ENCODE data around the gene FZD7.

DNA sequence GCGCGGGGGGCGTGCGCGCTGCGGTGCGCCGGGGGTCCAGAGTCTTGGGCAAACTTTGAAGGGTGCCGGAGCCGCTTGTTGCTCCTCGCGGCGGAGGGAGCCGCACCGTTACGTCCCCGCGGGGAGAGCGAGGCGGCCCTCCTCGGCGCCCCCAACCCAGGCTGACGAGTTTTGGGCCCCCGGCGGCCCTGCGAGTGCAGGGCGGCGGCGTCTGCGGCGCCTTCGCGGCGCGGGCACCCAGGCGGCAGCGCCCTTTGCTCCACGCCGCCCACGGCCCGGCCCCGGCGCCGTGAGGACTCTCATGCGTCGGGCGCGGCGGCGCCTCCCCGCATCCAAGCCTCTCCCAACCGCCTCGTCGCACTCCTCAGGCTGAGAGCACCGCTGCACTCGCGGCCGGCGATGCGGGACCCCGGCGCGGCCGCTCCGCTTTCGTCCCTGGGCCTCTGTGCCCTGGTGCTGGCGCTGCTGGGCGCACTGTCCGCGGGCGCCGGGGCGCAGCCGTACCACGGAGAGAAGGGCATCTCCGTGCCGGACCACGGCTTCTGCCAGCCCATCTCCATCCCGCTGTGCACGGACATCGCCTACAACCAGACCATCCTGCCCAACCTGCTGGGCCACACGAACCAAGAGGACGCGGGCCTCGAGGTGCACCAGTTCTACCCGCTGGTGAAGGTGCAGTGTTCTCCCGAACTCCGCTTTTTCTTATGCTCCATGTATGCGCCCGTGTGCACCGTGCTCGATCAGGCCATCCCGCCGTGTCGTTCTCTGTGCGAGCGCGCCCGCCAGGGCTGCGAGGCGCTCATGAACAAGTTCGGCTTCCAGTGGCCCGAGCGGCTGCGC, 814 bp downstream of the FZD7 start:
- TF ChIP-seq, protein P1, sequence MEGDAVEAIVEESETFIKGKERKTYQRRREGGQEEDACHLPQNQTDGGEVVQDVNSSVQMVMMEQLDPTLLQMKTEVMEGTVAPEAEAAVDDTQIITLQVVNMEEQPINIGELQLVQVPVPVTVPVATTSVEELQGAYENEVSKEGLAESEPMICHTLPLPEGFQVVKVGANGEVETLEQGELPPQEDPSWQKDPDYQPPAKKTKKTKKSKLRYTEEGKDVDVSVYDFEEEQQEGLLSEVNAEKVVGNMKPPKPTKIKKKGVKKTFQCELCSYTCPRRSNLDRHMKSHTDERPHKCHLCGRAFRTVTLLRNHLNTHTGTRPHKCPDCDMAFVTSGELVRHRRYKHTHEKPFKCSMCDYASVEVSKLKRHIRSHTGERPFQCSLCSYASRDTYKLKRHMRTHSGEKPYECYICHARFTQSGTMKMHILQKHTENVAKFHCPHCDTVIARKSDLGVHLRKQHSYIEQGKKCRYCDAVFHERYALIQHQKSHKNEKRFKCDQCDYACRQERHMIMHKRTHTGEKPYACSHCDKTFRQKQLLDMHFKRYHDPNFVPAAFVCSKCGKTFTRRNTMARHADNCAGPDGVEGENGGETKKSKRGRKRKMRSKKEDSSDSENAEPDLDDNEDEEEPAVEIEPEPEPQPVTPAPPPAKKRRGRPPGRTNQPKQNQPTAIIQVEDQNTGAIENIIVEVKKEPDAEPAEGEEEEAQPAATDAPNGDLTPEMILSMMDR (IDR thresholded peaks at IDR 0.05) = no peak
- TF ChIP-seq POLR2A (IDR thresholded peaks at IDR 0.05) = no peak
